Cardiac muscle cell (in vitro differentiated cells and primary cell): ENCODE results near the gene WNT4. TPM values are rescaled to one million over a fixed set of nuclear protein-coding genes. Genes with fewer than 3 reads are reported as not detected.

Experiments used
- DNase-seq, 2 donors: peaks; one replicate each; pipeline versions ENCODE4 v3.0.0 to v3.0.0-alpha.2; 2010 to 2017; ENCODE audit warnings: low read depth in 1 of 2, low spot score in 1 of 2
- H3K27ac ChIP-seq: fragments of 200-600 bp; sonication (generic); 2 replicates; pipeline ENCODE4 v1.5.1; 2016
- H3K27me3 ChIP-seq: fragments of 200-600 bp; sonication (generic); 2 replicates; pipeline ENCODE4 v1.6.0; 2016; ENCODE audit warnings: control low read depth
- H3K36me3 ChIP-seq: fragments of 200-600 bp; sonication (generic); 2 replicates; pipeline ENCODE4 v1.5.1; 2016; ENCODE audit warnings: control low read depth
- H3K4me1 ChIP-seq: fragments of 200-600 bp; sonication (generic); 2 replicates; pipeline ENCODE4 v1.8.1; 2017; ENCODE audit warnings: low read depth, mild to moderate bottlenecking, mixed run types
- H3K4me3 ChIP-seq: fragments of 200-600 bp; sonication (generic); 2 replicates; pipeline ENCODE4 v1.5.1; 2016; ENCODE audit warnings: mild to moderate bottlenecking
- H3K9me3 ChIP-seq: fragments of 200-600 bp; sonication (generic); 2 replicates; pipeline ENCODE4 v1.5.1; 2017; ENCODE audit warnings: low read depth, mild to moderate bottlenecking, control low read depth
- CTCF ChIP-seq: IDR thresholded peaks from 2 replicates; pipeline ENCODE4 v1.5.1; 2012; ENCODE audit warnings: low read depth, mild to moderate bottlenecking, low read length
- polyA plus RNA-seq: library from polyadenylated mRNA; unstranded; fragments of >200 nt; fragmentation: Nextera tagmentation; extraction: Ambion mirVana; gene quantifications from 2 replicates; pipeline ENCODE4 v1.2.1, GENCODE V29; 2016
- total RNA-seq: library from RNA; depleted of rRNA; stranded (reverse); fragments of >200 nt; gene quantifications from 2 replicates; pipeline ENCODE4 v1.2.3, GENCODE V29; 2016

Gene WNT4
- total and polyA plus RNA-seq, 2 experiments from 2014 or later, result not detected

- Histone ChIP-seq H3K4me1 (peaks cover 26% of the 10 kb centered on the region), H3K27ac (peak overlapping the region; percentile 77), H3K36me3 (no peaks in the 10 kb centered on the region), H3K27me3 (no peaks in the 10 kb centered on the region), H3K9me3 (no peaks in the 10 kb centered on the region), H3K4me3 (no peak overlapping the region)
- TF ChIP-seq CTCF, result no peak
- peak; percentile 63 to 90 for DNase-seq
Observed at GRCh38 chr1:22114083-22115012, 28.5 kb downstream of the WNT4 start.

- Histone ChIP-seq H3K4me3 (no peak overlapping the region), H3K27ac (peak overlapping the region; percentile 59), H3K27me3 (no peaks in the 10 kb centered on the region), H3K4me1 (peaks cover 26% of the 10 kb centered on the region), H3K36me3 (no peaks in the 10 kb centered on the region), H3K9me3 (no peaks in the 10 kb centered on the region)
- no peak for TF ChIP-seq CTCF
- peak in 1 of 2 donors; percentile 62 for DNase-seq
Observed at GRCh38 chr1:22112554-22112953, 30.3 kb downstream of the WNT4 start.

GRCh38 chr1:22111620-22112019, 31.3 kb downstream of the WNT4 start:
- peaks cover 26% of the 10 kb centered on the region for H3K4me1 ChIP-seq
- no peaks in the 10 kb centered on the region for H3K36me3 ChIP-seq
- peak overlapping the region; percentile 59 for H3K27ac ChIP-seq
- DNase-seq, result peak in 1 of 2 donors; percentile 65
- no peaks in the 10 kb centered on the region for H3K27me3 ChIP-seq
- TF ChIP-seq CTCF, result no peak
- H3K4me3 ChIP-seq, result no peak overlapping the region
- no peaks in the 10 kb centered on the region for H3K9me3 ChIP-seq

DNA sequence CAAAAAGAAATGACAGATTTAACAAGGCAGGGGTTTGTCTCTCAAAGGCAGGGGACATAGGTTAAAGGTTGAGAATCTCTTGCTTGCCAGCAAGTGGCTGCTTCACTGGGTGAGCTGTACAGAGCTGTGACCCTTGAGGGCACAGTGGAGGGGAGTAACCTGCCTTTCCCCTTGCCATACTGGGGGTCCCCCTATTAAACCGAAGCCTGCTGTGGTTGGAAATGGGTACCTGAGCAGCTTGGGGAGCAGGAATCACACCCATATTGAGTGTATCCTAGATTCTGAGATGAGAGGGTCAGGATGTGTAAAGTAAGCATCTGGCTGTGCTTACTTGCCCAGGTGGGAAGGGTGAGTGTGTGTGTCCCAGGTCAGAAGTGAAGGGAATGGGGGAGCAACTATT, 31.8 kb downstream of the WNT4 start:
- Histone ChIP-seq H3K9me3 (no peaks in the 10 kb centered on the region), H3K27ac (no peak overlapping the region), H3K4me3 (no peak overlapping the region), H3K4me1 (peaks cover 26% of the 10 kb centered on the region), H3K27me3 (no peaks in the 10 kb centered on the region), H3K36me3 (no peaks in the 10 kb centered on the region)
- DNase-seq, result no peak
- no peak for TF ChIP-seq CTCF

GRCh38 chr1:22110016-22110415, 32.9 kb downstream of the WNT4 start:
- H3K27me3 ChIP-seq, result no peaks in the 10 kb centered on the region
- no peaks in the 10 kb centered on the region for H3K9me3 ChIP-seq
- DNase-seq, result no peak
- no peak for TF ChIP-seq CTCF
- no peak overlapping the region for H3K4me3 ChIP-seq
- no peaks in the 10 kb centered on the region for H3K36me3 ChIP-seq
- no peak overlapping the region for H3K27ac ChIP-seq
- peaks cover 20% of the 10 kb centered on the region for H3K4me1 ChIP-seq
